Lung (tissue), 12 donors: ENCODE results near the gene RINT1. TPM values are rescaled to one million over a fixed set of nuclear protein-coding genes. Genes with fewer than 3 reads are reported as not detected.

Experiments
- ATAC-seq: fragments of 200-7000 bp; cut with Tn5 transposase; one replicate; pipeline ENCODE4 v1.9.1; 2020; ENCODE audit warnings: moderate number of reproducible peaks; ENCODE audit not compliant: insufficient read depth, low FRiP score
- DNase-seq, 3 donors: peaks; one replicate each; pipeline ENCODE4 v3.0.0-alpha.2; 2013 to 2017
- H3K27ac ChIP-seq, 2 donors: one replicate each; pipeline ENCODE4 v1.5.1; 2013; ENCODE audit warnings: mild to moderate bottlenecking in 2 of 2, moderate library complexity in 2 of 2, control low read depth in 1 of 2, inconsistent platforms in 1 of 2, low read depth in 1 of 2, low read length in 1 of 2
- H3K27me3 ChIP-seq, 3 donors: one replicate each; pipeline ENCODE4 v1.5.1; 2013; ENCODE audit warnings: low read length in 2 of 3; ENCODE audit not compliant: control insufficient read depth in 3 of 3, insufficient read depth in 3 of 3
- H3K36me3 ChIP-seq, 4 donors: one replicate each; pipeline ENCODE4 v1.5.1; 2013; ENCODE audit warnings: low read length in 4 of 4, mild to moderate bottlenecking in 1 of 4, moderate library complexity in 1 of 4; ENCODE audit not compliant: control insufficient read depth in 4 of 4, insufficient read depth in 4 of 4
- H3K4me1 ChIP-seq, 5 donors: one replicate each; pipeline ENCODE4 v1.5.1; 2013; ENCODE audit warnings: low read length in 5 of 5, mild to moderate bottlenecking in 2 of 5, moderate library complexity in 1 of 5; ENCODE audit not compliant: control insufficient read depth in 5 of 5, insufficient read depth in 5 of 5
- H3K4me3 ChIP-seq: one replicate; pipeline ENCODE4 v1.5.1; 2013; ENCODE audit warnings: mild to moderate bottlenecking, control low read depth, moderate library complexity
- H3K9ac ChIP-seq, 2 donors: one replicate each; pipeline ENCODE4 v1.5.1; 2013; ENCODE audit warnings: low read length in 2 of 2, control low read depth in 1 of 2; ENCODE audit not compliant: insufficient read depth in 1 of 2
- H3K9me3 ChIP-seq, 4 donors: one replicate each; pipeline ENCODE4 v1.5.1; 2013; ENCODE audit warnings: low read length in 3 of 4, mild to moderate bottlenecking in 1 of 4, moderate library complexity in 1 of 4; ENCODE audit not compliant: control insufficient read depth in 4 of 4, insufficient read depth in 3 of 4
- WGBS, 2 donors: extraction: QIAGEN DNeasy Blood & Tissue Kit; methylation state at CpG; one replicate each; pipeline ENCODE4 v1.1.7; 2013; 5-methylcytosine and 5-hydroxymethylcytosine counted together
- polyA plus RNA-seq, 2 donors: library from polyadenylated mRNA; stranded (reverse); fragments of 200-250 nt; gene quantifications; one replicate each; pipeline ENCODE4 v1.2.1, GENCODE V29; 2013
- total RNA-seq, 2 donors: library from RNA; depleted of rRNA in 1 of 2; stranded (reverse); fragments of >200 nt in 1 of 2; gene quantifications; one replicate each; pipeline ENCODE4 v1.2.1, GENCODE V29; 2014 to 2021
- TF ChIP-seq, protein P1 (sequence below): IDR thresholded peaks from 2 replicates; pipeline ENCODE4 v1.5.1; 2012; ENCODE audit warnings: mild to moderate bottlenecking; ENCODE audit errors: control extremely low read depth, extremely low read depth
- donor health status: control.
- donor health status: control.
- donor health status: Bipolar disorder and iron deficiency.
- donor health status: healthy.
- donor health status: DM: yes; HTN: yes; CAD: no.

RINT1 gene
- total and polyA plus RNA-seq, 4 donors, result 8.4 to 21.9 (median 18.1) TPM

DNA sequence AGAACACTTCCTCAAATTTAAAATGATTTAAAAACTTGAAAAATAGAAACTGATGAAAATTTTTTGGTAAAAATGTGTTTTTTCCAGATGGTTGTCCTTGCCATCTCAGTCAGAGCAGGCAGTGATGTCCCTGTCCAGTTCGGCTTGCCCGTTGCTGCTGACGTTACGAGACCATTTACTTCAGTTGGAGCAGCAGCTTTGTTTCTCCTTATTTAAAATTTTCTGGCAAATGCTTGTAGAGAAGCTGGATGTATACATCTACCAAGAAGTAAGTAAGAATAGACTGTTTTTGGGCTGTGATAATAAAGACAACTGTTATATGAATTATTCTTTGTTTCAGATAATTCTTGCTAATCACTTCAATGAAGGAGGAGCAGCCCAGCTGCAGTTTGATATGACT is 33.2 kb downstream of the RINT1 start:
- TF ChIP-seq, protein P1, sequence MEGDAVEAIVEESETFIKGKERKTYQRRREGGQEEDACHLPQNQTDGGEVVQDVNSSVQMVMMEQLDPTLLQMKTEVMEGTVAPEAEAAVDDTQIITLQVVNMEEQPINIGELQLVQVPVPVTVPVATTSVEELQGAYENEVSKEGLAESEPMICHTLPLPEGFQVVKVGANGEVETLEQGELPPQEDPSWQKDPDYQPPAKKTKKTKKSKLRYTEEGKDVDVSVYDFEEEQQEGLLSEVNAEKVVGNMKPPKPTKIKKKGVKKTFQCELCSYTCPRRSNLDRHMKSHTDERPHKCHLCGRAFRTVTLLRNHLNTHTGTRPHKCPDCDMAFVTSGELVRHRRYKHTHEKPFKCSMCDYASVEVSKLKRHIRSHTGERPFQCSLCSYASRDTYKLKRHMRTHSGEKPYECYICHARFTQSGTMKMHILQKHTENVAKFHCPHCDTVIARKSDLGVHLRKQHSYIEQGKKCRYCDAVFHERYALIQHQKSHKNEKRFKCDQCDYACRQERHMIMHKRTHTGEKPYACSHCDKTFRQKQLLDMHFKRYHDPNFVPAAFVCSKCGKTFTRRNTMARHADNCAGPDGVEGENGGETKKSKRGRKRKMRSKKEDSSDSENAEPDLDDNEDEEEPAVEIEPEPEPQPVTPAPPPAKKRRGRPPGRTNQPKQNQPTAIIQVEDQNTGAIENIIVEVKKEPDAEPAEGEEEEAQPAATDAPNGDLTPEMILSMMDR, result no peak
- no peaks in the 10 kb centered on the region for H3K9me3 ChIP-seq
- DNase-seq, result no peak
- ATAC-seq, result no peak
- peaks cover 15 to 32% (median 26%) of the 10 kb centered on the region in 4 donors for H3K36me3 ChIP-seq
- H3K27ac ChIP-seq, result no peak overlapping the region
- WGBS, 2 donors, result 97 to 99% methylated on average over 4 of the region's 4 CpGs
- no peak overlapping the region for H3K4me3 ChIP-seq
- no peaks in the 10 kb centered on the region for H3K27me3 ChIP-seq
- H3K4me1 ChIP-seq, result no peaks in the 10 kb centered on the region
- H3K9ac ChIP-seq, result no peak overlapping the region

DNA sequence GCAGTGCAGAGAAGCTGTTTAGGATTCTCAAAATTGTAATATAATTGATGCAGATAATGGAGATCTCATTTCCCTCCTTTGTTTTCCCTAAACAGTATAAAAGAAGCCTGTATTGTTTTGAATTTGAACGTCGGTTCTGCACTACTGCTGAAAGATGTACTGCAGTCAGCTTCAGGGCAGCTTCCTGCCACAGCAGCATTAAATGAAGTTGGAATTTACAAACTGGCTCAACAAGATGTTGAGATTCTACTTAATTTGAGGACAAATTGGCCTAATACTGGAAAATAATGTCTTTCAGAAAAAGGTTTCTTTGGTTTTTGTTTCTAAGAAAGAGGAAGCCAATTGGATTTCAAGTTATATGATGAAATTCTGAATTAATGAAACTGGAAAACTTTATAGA is 35.0 kb downstream of the RINT1 start:
- Histone ChIP-seq H3K9me3 (no peaks in the 10 kb centered on the region), H3K27me3 (no peaks in the 10 kb centered on the region), H3K4me3 (no peak overlapping the region), H3K9ac (no peak overlapping the region), H3K36me3 (peaks cover 11 to 32% (median 23%) of the 10 kb centered on the region in 4 donors), H3K4me1 (no peaks in the 10 kb centered on the region), H3K27ac (no peak overlapping the region)
- TF ChIP-seq, protein P1, result no peak
- no peak for ATAC-seq
- DNase-seq, result no peak
- 64 to 80% methylated on average over 2 of the region's 2 CpGs for WGBS, 2 donors

DNA sequence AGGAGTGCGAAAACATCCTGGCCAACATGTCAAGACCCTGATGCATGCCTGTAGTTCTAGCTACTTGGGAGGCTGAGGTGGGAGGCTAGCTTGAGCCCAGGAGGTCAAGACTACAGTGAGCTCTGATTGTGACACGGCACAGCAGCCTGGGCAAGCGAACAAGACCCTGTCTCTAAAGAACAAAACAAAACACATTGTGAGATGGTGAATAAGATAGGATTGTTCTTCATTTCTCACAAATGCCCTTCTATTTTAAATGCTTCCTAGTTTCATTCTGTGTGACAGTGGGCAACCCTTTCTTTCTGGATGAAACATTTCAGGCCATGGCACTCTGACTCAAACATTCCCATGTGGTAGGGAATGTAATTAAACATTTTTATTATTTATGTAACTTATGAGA is 35.8 kb downstream of the RINT1 start:
- H3K27me3 ChIP-seq, result no peaks in the 10 kb centered on the region
- ATAC-seq (no peak), DNase-seq (no peak)
- no peak overlapping the region for H3K4me3 ChIP-seq
- H3K27ac ChIP-seq, result no peak overlapping the region
- peaks cover 11 to 31% (median 21%) of the 10 kb centered on the region in 4 donors for H3K36me3 ChIP-seq
- no peak overlapping the region for H3K9ac ChIP-seq
- 89 to 90% methylated on average over 3 of the region's 3 CpGs for WGBS, 2 donors
- no peaks in the 10 kb centered on the region for H3K9me3 ChIP-seq
- no peaks in the 10 kb centered on the region for H3K4me1 ChIP-seq
- TF ChIP-seq, protein P1, result no peak

DNA sequence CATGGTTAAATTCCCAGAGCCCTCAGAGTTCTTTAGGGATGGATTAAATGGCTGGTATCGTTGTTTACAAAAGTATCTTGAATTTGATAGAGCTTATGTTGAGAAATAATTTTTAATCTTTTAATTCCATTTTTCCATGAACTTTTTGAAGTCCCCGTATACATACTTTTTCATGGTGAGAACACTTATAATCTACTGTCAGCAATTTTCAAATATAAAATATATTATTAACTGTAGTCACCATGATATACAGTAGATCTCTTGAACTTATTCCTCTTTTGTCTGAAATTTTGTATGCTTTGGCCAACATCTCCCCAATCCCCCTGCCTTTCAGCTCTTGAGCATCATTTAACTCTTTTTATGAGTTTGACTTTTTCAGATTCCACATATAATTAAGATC is 39.9 kb downstream of the RINT1 start:
- ATAC-seq, result no peak
- WGBS, 2 donors, result 95 to 97% methylated on average over 2 of the region's 2 CpGs
- no peak overlapping the region for H3K27ac ChIP-seq

More for the DNA sequence above, 39.9 kb downstream of the RINT1 start:
- TF ChIP-seq, protein P1, result no peak
- no peaks in the 10 kb centered on the region for H3K9me3 ChIP-seq
- peaks cover 0 to 7% (median 6%) of the 10 kb centered on the region in 4 donors for H3K36me3 ChIP-seq
- H3K4me3 ChIP-seq, result no peak overlapping the region
- DNase-seq, result no peak
- no peaks in the 10 kb centered on the region for H3K27me3 ChIP-seq
- H3K9ac ChIP-seq, result no peak overlapping the region
- H3K4me1 ChIP-seq, result peaks cover 0 to 1% (median 0%) of the 10 kb centered on the region in 5 donors
